KMS-11 (cell line): ENCODE results near the gene HSPA12A.

Experiments used
- H2AFZ ChIP-seq: fragments of 200-600 bp; sonication (generic); 2 replicates; pipeline ENCODE4 v1.6.1; 2016; ENCODE audit warnings: antibody characterized with exemption, mixed run types, low read depth
- H3K27ac ChIP-seq: fragments of 200-600 bp; sonication (generic); 2 replicates; pipeline ENCODE4 v1.6.1; 2016; ENCODE audit warnings: mild to moderate bottlenecking, mixed run types
- H3K27me3 ChIP-seq: fragments of 200-600 bp; sonication (generic); 2 replicates; pipeline ENCODE4 v1.6.1; 2017; ENCODE audit warnings: mild to moderate bottlenecking, low read depth, mixed run types, moderate library complexity; ENCODE audit not compliant: insufficient read depth
- H3K36me3 ChIP-seq: fragments of 200-600 bp; sonication (generic); 2 replicates; pipeline ENCODE4 v1.6.1; 2017; ENCODE audit warnings: mild to moderate bottlenecking, mixed run types; ENCODE audit not compliant: insufficient read depth
- H3K4me1 ChIP-seq: fragments of 200-600 bp; sonication (generic); 2 replicates; pipeline ENCODE4 v1.6.1; 2016; ENCODE audit warnings: mild to moderate bottlenecking, low read depth, mixed run types; ENCODE audit not compliant: poor library complexity, severe bottlenecking
- H3K4me2 ChIP-seq: fragments of 200-600 bp; sonication (generic); 2 replicates; pipeline ENCODE4 v1.7.0; 2016; ENCODE audit warnings: mild to moderate bottlenecking, mixed run types
- H3K4me3 ChIP-seq: fragments of 200-600 bp; sonication (generic); IDR thresholded peaks from 2 replicates; pipeline ENCODE4 v1.6.1; 2017; ENCODE audit warnings: low read depth, low read length, mixed read lengths; ENCODE audit not compliant: insufficient read depth
- H3K79me2 ChIP-seq: fragments of 200-600 bp; sonication (generic); 2 replicates; pipeline ENCODE4 v1.6.1; 2016; ENCODE audit warnings: low read depth, mixed run types; ENCODE audit not compliant: insufficient read depth
- H3K9ac ChIP-seq: fragments of 200-600 bp; sonication (generic); 2 replicates; pipeline ENCODE4 v1.6.1; 2016; ENCODE audit warnings: mild to moderate bottlenecking, mixed run types
- H4K20me1 ChIP-seq: fragments of 200-600 bp; sonication (generic); 2 replicates; pipeline ENCODE4 v1.6.1; 2016; ENCODE audit warnings: mild to moderate bottlenecking, mixed run types; ENCODE audit not compliant: insufficient read depth
- TF ChIP-seq, protein P1 (sequence below): fragments of 200-600 bp; sonication (generic); conservative IDR thresholded peaks from 2 replicates; pipeline ENCODE4 v1.6.1; 2017; ENCODE audit warnings: low read depth, mild to moderate bottlenecking, antibody characterized with exemption, low read length, moderate library complexity, mixed read lengths

HSPA12A gene

DNA sequence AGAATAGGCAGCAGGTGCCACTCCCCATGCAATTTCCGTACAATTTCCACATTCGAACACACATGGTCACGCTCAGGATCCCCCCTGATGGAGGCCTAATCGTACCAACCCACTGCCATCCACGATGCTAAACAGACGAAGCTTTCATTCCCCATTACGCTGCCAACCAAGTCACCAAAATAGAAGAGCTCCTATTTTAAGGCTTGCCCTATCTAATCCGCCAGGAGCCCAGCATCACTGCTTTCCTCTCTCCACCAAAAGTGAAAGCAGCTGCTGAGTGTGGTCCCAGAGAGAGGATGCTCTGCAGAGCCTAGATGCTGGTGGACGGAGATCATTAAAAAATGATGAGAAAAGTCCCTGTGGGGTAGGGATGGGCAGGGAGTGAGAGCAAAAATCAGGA is 43.3 kb downstream of the HSPA12A start:
- Histone ChIP-seq H3K79me2 (no peaks in the 10 kb centered on the region), H3K36me3 (no peaks in the 10 kb centered on the region), H3K27ac (no peak overlapping the region), H3K4me1 (no peaks in the 10 kb centered on the region), H3K4me2 (no peak overlapping the region), H2AFZ (no peak overlapping the region), H3K27me3 (no peaks in the 10 kb centered on the region), H3K4me3 (no peak overlapping the region), H3K9ac (no peak overlapping the region), H4K20me1 (no peaks in the 10 kb centered on the region)
- TF ChIP-seq, protein P1, sequence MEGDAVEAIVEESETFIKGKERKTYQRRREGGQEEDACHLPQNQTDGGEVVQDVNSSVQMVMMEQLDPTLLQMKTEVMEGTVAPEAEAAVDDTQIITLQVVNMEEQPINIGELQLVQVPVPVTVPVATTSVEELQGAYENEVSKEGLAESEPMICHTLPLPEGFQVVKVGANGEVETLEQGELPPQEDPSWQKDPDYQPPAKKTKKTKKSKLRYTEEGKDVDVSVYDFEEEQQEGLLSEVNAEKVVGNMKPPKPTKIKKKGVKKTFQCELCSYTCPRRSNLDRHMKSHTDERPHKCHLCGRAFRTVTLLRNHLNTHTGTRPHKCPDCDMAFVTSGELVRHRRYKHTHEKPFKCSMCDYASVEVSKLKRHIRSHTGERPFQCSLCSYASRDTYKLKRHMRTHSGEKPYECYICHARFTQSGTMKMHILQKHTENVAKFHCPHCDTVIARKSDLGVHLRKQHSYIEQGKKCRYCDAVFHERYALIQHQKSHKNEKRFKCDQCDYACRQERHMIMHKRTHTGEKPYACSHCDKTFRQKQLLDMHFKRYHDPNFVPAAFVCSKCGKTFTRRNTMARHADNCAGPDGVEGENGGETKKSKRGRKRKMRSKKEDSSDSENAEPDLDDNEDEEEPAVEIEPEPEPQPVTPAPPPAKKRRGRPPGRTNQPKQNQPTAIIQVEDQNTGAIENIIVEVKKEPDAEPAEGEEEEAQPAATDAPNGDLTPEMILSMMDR: no peak

DNA sequence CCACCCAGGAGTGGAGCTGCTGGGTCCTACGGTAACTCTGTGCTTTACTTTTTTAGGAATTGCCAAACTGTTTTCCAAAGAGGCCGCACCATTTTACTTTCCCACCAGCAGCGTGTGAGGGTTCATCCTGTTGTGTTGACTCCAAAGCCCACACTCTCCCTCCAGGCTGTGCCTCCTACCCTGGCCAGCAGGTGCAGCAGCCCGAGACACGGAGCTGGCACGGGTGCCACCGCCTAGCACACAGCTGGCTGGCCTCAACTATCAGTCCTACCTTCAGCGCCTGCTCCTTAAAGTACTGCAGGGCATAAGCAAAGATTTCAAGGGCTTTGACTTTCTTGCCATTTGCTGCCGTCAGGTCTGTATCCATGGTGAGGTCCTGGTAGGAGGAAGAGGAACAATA is 44.0 kb downstream of the HSPA12A start:
- Histone ChIP-seq H3K4me3 (no peak overlapping the region), H3K4me2 (no peak overlapping the region), H3K4me1 (no peaks in the 10 kb centered on the region), H4K20me1 (no peaks in the 10 kb centered on the region), H3K79me2 (no peaks in the 10 kb centered on the region), H3K27me3 (no peaks in the 10 kb centered on the region), H3K36me3 (no peaks in the 10 kb centered on the region), H3K27ac (no peak overlapping the region), H2AFZ (no peak overlapping the region), H3K9ac (no peak overlapping the region)
- TF ChIP-seq, protein P1: no peak

DNA sequence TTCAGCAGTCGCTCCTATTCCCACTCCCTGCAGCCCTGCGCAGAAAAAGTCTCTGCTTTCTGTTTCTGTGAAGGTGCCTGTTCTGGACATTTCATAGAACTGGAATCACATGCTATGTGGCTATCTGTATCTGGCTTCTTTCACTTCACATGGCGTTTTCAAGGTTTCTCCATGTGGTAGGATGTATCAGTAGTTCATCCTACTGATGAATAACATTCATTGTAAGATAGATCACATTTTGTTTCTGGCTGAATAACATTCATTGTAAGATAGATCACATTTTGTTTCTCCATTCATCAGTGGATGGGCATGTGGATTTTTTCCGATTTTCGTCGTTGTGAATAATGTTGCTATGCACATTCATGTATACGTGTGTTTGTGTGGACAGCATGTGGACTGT is 44.5 kb downstream of the HSPA12A start:
- Histone ChIP-seq H4K20me1 (no peaks in the 10 kb centered on the region), H3K4me1 (no peaks in the 10 kb centered on the region), H3K9ac (no peak overlapping the region), H3K36me3 (no peaks in the 10 kb centered on the region), H3K27me3 (no peaks in the 10 kb centered on the region), H3K27ac (no peak overlapping the region), H3K4me2 (no peak overlapping the region), H3K79me2 (no peaks in the 10 kb centered on the region), H2AFZ (no peak overlapping the region), H3K4me3 (no peak overlapping the region)
- TF ChIP-seq, protein P1: no peak

DNA sequence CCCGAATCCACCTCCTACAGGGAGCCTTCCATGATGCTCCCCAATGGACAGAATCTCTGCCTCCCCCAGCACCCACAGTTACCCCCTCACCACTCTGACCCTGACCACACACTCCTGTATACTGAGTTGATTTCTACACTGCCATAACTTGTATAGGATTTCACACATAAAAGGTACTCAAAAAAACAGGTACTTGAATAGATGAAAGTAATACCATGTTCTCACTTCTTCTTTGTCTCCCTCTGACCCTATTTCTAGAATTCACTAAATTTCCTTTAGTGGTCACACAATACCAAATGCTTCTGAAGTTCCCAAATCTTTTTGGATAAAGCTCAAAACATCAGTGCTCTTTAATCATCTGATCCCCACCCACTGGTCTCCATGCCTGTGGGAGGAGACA is 45.4 kb downstream of the HSPA12A start:
- Histone ChIP-seq H3K79me2 (no peaks in the 10 kb centered on the region), H3K27ac (no peak overlapping the region), H3K4me3 (no peak overlapping the region), H3K4me2 (no peak overlapping the region), H3K27me3 (no peaks in the 10 kb centered on the region), H3K4me1 (no peaks in the 10 kb centered on the region), H3K9ac (no peak overlapping the region), H2AFZ (no peak overlapping the region), H3K36me3 (no peaks in the 10 kb centered on the region), H4K20me1 (no peaks in the 10 kb centered on the region)
- TF ChIP-seq, protein P1: no peak

DNA sequence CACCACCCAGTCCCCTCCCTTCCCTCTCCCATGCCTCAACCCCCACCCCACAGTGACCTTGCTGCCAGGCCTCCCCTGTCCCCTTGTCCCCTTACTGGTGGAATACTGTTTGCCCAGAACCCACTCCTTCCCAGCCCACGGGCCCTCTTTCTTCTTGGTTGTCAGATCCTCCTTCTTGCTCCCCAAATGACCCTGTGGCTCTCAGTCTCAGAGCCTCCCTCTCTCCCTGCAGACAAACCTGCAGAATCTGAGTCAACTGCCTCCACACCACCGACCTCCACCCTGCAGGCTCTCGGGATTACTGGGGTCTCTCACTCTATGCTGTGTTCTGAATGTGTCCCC is 47.5 kb downstream of the HSPA12A start:
- H3K4me1 ChIP-seq: no peaks in the 10 kb centered on the region
- H4K20me1 ChIP-seq: no peaks in the 10 kb centered on the region
- H2AFZ ChIP-seq: no peak overlapping the region
- H3K36me3 ChIP-seq: no peaks in the 10 kb centered on the region
- no peak overlapping the region for H3K9ac ChIP-seq
- H3K79me2 ChIP-seq: no peaks in the 10 kb centered on the region
- H3K27ac ChIP-seq: no peak overlapping the region
- H3K27me3 ChIP-seq: no peaks in the 10 kb centered on the region
- no peak overlapping the region for H3K4me2 ChIP-seq
- H3K4me3 ChIP-seq: no peak overlapping the region
- TF ChIP-seq, protein P1: no peak
